Measurements from ENCODE around the gene DNAJC15.

The DNAJC15 gene

DNA sequence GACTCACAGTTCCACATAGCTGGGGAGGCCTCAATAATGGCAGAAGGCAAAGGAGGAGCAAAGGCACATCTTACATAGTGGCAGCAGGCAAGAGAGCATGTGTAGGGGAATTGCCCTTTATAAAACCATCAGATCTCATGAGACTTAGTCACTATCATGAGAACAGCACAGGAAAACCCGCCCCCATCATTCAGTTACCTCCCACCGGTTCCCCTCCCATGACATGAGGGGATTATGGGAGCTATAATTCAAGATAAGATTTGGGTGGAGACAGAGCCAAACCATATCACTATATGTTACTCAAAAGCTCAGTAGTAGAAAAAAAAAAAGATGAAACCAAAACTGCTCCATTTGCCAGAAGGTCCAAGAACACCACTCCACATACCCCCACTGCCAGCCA is 58.5 kb downstream of the DNAJC15 start:
- DNase-seq (ENCODE audit: low read depth in 3 of 3, low spot score in 1 of 3): no peak

DNA sequence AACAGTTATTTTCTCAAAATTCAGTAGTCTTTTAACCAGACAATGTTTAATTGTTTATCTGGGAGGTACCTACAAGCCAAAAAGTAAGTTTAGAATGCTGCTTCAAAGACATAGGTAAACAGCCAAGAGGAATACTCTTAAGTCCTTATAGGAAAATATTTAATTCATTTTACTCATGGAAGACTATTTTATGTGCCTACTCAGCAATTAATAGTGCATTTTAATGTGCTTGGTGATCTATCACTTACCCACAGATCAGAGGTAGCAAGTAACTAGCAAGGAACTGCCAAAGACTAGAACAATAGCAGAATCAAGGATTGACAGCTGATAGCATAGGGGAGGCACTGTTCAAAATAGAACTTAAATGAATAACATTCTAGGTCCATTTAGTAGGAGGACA is 60.4 kb downstream of the DNAJC15 start:
- no peak for DNase-seq (ENCODE audit: low read depth in 3 of 3, low spot score in 1 of 3)

DNA sequence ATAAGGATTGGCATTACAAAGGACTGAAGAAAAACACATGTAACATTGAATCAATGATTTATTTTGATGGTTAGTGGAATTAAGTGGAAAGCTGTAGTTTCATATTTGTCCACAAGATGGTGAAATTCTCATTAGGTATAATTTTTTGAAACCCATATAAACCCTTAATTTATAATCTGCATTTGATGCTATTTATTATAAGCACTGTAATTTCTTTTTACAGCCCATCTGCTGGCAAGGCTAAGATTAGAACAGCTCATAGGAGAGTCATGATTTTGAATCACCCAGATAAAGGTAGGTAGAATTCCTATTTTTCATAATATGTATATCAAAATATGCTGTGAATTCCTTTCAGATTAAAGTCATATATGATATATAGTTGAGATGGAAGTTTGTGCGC is 62.2 kb downstream of the DNAJC15 start:
- DNase-seq (ENCODE audit: low read depth in 3 of 3, low spot score in 1 of 3): no peak

DNA sequence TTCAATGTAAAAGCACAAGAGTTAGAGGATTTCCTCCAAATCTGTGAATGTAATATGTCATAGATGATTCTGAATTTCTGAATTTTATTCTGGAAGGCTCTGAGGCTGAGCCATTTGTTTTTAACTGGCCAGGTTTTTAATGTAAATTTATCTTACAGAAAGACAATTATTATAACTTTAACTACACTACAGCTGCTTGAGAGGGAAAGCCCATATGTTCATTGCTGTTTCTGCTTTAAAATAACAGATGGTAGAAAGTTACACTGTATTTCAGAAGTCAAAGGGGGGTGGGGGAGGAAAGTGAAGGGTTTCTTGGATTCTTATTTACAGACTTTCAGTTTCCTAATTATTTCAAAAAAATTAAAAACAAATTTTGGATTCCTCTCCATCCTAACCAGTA is 62.8 kb downstream of the DNAJC15 start:
- no peak for DNase-seq (ENCODE audit: low read depth in 3 of 3, low spot score in 1 of 3)

DNA sequence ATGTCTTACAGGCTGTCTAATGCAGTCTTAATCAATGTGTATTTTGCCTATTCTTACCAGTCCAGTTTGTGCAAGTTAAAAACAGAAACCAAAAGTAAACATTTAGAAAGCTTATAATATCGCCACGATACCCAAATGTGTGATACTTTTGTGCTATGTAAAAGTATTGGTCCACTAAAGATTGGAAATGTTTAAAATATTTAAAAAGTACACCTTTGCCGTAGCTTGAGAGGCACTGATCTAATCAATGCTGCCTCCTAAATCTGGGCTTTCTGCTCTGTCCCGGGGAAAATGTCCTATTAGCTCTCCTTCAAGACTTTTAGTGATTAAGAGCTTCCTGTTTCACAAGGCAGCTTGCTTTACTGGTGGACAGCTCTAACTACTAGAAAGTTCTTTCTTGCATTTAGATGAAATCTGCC is 64.7 kb downstream of the DNAJC15 start:
- DNase-seq (ENCODE audit: low read depth in 3 of 3, low spot score in 1 of 3): no peak

DNA sequence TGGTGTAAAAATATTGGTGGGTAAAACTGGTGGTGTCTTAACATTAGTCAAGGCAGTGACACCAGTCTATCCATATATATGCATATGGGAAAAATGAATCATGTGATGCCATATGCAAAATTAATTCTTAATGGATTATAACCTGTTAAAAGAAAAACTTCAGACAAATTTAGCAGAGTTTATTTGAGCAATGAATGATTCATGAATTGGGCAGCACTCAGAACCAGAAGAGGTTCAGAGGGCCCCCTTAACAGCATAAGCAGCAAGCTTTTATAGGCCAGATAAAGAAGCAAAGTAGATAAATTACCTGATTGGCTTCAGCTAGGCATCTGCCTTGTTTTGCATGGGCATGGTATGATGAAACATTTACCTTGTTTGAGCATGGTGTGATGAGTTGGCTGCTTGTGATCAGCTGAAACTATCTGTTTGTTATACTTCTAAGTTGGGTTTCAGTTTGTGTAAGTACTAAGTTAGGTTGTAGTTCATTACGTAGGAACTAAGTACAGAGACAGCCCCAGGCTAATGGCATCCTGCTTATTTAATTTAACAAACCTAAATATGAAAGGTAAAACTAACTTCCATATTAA is 66.6 kb downstream of the DNAJC15 start:
- no peak for DNase-seq (ENCODE audit: low read depth in 3 of 3, low spot score in 1 of 3)

DNA sequence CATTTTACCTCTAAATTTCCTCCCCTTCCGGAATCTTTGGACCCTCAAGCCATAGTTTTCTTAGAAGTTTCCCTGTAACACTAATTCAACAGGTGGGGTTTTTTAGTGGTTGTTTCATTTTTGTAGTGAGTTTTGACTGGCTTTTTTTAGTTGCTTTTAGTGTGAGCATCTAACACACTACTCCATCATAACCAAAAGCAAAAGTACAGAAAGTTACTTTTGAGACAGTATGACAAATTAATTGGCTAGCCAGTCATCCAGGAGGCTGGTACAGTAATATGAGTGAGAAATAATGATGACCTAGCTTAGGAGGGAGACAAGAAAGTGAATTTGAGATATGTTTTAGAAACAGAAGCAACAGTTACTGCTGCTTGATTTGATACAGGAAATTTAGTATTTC is 71.5 kb downstream of the DNAJC15 start:
- no peak for DNase-seq (ENCODE audit: low read depth in 3 of 3, low spot score in 1 of 3)

DNA sequence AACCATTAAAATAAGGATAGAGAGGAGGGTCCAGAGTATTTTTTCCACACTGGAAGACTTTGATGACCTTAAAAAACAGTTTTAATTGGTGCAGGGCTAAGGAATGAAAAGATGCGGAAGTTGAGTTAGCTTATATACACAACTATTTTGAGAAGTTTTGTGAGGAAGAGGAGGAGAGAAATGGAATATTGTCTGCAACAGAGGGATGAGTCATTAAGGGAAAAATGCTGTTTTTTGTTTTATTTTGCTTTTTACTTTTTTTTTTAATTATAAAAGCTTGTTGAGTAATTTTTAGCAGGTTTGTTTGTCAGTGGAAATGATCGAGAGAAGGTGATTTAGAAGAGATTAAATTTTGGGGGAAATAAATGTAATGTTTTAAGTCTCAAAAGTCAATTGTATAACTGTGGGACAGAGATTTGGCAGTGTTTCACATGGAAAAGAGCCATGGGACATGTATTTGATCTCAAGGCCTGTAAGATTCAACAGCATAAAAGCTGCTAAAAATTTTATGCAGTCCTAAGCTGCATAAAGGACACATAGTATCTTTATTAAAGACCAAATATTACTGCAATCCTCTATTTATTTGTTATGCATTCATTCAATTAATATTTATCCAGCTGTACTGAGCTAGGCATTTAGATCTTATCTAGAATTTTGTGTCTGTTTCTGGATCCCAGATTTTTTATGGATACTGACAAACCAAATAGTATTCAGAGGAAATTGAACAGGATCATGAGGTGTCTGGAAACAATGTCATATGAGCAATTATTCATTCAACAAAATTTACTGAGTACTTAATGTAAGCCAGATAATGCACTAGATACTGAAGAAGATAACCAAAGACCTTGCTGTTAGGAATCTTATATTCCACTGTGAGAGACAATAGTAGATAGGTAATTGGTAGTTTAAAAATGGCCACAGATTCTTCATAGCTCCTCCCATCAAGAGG is 72.7 kb downstream of the DNAJC15 start:
- DNase-seq (ENCODE audit: low read depth in 3 of 3, low spot score in 1 of 3): no peak

DNA sequence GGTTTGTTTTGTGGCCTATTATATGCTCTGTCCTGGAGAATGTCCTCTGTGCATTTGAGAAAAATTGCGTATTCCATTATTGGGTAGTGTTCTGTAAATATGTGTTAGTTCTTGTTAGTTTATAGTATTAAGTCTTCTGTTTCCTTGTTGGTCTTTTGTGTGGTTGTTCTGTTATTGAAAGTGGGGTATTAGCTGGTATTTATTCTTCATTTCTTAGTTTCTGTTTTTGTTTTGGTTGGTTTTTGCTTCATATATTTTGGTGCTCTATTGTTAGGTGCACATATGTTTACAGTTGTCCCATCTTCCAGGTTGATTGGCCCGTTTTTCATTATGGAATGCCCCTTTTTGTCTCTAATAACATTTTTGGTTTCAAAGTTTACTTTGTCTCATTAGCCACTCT is 77.3 kb downstream of the DNAJC15 start:
- DNase-seq (ENCODE audit: low read depth in 3 of 3, low spot score in 1 of 3): no peak

DNA sequence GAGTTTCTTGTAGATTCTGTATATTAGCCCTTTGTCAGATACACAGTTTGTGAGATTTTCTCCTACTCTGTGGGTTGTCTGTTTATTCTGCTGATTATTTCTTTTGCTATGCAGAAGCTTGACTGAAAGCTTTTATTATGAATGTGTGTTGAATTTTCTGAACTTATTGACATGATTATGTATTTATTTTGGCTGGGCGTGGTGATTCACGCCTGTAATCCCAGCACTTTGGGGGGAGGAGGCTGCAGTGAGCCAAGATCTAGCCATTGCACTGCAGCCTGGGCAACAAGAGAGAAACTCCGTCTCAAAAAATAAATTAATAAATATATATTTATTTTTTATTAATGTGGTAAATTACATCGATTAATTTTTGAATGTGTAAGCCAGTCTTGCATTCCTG is 78.9 kb downstream of the DNAJC15 start:
- DNase-seq (ENCODE audit: low read depth in 3 of 3, low spot score in 1 of 3): no peak

DNA sequence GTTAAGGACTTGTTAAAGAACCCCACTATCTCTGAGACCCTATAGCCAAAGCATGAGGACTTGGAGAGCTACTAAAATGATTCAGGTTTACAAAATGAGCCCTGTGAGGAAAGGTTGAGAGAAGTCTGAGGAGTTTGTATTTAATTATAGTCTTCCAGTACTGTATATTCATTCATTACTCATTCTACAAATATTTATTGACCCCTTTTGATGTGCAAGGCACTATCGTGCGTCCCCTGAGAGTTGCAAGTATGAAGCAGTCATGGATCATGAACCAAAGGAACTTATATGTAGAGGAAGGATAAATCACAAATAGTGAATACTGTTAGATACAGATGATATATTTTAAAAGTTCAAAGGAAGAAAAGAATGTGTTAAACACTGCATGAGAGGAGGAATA is 84.4 kb downstream of the DNAJC15 start:
- DNase-seq (ENCODE audit: low read depth in 3 of 3, low spot score in 1 of 3): no peak

DNA sequence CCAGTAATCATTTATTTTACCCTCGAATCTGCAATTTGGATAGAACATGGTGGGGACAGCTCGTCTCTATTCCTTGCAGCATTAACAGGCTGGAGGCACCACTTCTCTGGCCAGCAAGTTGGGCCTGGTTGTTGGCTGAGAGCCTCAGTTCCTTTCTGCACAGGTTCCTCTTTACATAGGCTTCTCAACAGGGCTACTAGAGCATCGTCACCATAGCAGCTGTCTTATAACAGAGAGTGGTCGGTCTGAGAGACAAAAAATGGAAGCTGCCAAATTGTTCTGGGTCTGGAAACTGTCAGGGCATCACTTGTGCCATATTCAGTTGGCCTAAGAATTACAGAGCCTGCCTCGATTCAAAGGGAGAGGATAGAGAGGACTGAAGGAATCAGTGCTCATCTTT is 86.7 kb downstream of the DNAJC15 start:
- no peak for DNase-seq (ENCODE audit: low read depth in 3 of 3, low spot score in 1 of 3)

DNA sequence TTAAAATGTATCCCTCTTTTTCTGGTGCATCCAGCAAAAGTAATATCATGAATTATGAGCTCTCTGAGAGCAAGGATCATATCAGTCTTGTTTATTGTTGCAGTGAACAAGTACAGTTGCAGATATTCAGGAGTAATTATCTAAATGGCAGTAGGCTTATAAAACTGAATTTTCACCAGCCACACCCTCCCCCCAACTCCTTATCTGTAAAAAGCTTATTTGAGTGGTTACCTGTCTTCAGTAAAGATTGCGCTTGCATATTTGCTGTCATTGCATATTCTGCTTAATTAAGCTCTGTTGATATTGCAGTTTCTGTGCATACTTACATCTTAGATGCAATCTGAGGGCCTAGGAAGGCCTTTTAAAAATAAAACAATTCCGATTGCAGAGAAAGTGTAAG is 87.3 kb downstream of the DNAJC15 start:
- DNase-seq (ENCODE audit: low read depth in 3 of 3, low spot score in 1 of 3): no peak

DNA sequence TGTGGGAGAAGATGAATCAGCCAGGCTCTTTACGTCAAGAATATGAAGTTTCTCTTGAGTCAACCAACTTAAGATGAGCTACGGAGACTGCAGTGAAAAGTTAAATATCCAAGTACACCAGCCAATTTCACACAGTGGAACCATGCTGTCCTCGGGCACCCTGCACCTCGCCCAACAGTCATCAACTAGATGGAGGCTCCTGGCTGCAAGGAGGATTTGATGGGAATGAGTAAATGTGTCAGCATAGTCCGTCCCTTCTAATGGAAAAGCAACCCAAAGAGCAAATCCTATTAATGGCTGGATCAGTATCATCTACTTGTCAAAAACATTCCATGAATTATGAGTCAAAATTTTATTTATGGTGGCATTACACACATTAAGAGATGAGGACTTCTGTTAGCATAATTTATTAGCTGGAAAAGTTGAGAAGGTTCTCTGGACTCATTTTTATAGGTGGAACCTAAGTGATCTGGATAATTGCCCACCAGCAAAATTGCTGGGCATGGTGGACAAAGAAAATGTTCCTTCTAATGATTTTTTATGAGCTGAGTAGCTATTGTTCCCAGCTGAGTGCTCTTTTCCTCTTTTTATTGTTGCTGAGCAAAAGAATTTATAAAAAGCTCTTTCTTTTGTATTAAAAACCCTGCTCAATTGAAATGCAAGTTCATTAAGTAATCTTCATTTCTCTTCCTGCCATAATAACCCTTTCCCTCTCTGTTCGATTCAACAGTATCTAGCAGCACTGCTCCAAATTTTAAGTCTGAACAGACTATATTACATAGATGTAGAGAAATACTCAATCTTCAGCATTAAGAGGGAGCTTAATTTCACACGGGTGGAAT is 88.4 kb downstream of the DNAJC15 start:
- no peak for DNase-seq (ENCODE audit: low read depth in 3 of 3, low spot score in 1 of 3)

DNA sequence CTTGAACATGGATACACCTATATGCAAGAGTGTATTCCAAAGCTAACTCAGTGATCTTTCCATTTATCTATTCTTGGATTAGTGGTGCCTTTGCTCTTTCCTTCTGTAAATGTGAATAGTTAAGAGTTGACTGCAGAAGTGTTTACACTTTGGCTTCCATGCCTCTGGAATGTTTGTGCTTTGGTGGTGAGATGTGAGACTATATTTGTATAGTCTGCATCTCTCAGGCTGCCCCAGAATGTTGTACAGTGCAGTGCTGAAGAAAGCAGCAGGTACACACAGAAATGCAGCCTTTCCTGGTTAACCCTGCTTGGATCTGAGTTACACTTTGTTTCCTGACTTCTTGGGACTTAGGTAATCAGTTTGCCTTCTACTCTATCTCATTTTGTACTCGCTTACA is 90.2 kb downstream of the DNAJC15 start:
- DNase-seq (ENCODE audit: low read depth in 3 of 3, low spot score in 1 of 3): no peak

DNA sequence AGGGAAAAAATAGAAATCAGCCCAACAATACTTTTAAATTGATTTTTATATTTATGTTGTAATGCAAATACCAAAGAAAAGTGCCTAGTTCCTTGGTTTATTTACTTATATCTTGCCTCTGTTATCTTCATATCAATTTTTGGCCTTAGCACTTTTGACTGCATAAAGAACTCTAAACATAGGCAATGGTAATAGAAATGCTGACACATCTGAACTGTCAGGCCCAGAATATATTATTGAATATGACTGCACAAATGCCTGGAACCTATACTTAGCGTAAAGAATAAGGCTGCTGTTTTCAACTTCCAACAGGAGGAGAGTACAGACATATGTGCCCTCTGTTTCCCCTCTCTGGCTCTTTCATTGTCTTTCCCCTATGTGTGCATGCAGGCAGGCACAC is 91.1 kb downstream of the DNAJC15 start:
- no peak for DNase-seq (ENCODE audit: low read depth in 3 of 3, low spot score in 1 of 3)

DNA sequence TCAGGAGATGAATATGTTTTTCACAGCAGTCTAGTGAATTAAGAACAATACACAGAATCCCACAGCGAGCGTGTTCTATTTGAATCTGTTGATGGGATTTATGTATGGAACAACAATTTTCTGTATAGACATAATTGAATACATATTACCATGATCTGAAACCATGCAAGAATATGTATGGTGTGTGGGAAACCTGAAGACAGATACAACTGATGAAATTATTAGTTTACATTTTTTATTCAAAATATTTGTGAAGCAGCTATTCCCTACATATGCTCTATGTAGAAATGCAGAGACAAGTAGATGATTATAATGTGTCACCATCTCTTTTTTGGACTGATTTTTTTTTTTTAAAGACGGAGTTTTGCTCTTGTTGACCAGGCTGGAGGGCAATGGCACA is 91.8 kb downstream of the DNAJC15 start:
- DNase-seq (ENCODE audit: low read depth in 3 of 3, low spot score in 1 of 3): no peak

DNA sequence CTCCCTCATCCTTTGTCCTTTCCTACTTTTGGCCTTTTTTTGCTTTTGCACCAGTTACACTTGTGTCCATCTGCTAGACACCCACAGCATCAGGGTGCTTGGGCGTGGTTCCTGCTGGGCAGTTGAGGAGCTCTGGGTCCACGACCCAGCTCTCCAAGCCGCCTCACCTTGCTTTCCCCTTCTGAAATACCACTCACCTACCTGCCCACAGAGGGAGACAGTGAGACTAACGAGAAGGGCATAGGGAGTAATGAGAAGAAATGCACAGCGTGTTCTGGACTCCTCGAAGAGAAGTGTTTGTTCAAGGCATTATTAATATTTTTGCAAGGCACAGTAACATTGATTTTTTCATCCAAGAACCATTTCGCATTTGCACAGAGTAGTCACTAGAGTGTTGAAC is 92.9 kb downstream of the DNAJC15 start:
- DNase-seq (ENCODE audit: low read depth in 3 of 3, low spot score in 1 of 3): no peak

DNA sequence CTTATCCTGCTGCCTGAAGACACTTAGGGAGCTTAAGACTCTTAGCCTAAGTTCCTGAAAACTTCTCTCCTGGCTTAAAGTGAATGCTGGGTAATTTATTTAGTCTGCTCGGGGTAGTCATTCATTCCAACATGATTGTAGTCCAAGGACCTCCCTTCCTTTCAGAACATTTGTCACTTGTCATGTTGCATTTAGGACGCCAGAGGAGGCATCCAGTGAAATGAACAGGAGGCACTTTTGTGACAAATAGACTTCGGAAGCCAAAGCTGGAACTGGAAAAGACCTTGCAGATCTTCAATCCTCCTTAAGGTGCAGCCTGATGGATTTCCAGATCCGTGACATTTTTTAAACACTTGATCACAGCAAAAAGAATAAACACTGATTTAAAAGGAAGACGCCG is 95.1 kb downstream of the DNAJC15 start:
- no peak for DNase-seq (ENCODE audit: low read depth in 3 of 3, low spot score in 1 of 3)

DNA sequence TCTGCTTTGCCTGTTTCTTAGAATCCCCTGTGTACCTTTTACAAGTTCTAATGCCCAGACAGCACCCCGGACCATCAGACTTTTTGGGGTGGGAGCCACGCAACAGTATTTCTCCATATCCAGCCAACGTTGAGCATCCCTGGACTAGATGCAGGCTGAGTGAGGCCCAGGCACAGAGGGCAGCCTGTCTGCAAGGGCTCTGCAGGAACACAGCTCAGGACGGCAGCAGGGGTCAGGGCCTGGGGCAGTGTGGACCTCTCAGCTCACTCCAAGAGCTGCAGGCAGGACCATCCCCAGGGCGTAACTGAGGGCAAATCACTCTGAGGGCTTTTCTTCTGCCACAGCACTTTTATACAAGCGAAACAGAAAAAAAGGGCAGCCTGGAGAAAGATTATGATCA is 95.8 kb downstream of the DNAJC15 start:
- DNase-seq (ENCODE audit: low read depth in 3 of 3, low spot score in 1 of 3): no peak

DNA sequence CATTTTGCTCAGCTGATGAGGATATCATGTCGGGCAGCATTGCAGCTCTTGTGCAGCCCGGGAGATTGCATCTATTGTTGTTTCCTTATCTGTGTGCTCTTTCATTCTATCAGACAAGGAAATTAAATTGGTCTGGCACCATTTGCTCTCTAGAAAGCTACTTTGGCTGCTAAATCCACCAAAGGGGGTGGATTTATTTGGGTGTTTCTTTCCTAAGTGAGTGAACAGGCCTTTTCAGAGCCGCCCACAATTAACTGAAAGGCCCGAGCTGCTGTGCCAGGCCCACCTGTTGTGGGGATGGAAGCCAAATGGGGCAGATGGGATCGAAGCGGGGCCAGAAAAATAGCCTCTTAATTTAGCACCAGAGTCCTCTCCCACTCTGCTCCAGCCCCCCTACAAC is 99.4 kb downstream of the DNAJC15 start:
- no peak for DNase-seq (ENCODE audit: low read depth in 3 of 3, low spot score in 1 of 3)

DNA sequence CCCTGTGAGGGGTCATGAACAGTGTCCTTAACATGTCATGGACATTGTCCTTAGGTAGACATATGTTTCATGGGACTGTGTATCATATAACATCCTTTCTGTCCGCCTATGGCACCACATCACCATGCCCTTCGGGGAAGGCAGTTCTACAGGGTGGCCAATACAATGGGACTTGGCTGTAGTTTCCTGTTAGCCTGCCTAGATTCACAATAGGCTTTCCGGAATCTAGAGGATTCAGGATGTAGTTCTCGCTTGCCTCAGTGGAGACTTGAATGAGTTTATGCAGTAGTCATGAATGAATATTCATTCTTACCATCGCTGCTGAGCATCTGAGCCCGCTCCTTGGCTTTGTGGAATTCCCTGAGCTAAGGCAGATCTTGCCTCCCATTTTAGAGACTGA is 100.5 kb downstream of the DNAJC15 start:
- no peak for DNase-seq (ENCODE audit: low read depth in 3 of 3, low spot score in 1 of 3)

All from stimulated activated CD4-positive, alpha-beta T cell treated with anti-CD3 and anti-CD28 coated beads, TNF-alpha, amount 100 ng/mL, for 1 hour (primary cell).